Pons (tissue), 1 donor: ENCODE measurements around the gene TMEM135.
"Not testable (repeated sequence)": the region's sequence is repeated elsewhere in the genome, so short reads cannot be mapped to it uniquely, and the experiment has no call there.

Experiments used
- DNase-seq: peaks from one replicate; pipeline ENCODE4 v3.0.0-alpha.2; 2016; ENCODE audit warnings: low spot score

Gene TMEM135

DNA sequence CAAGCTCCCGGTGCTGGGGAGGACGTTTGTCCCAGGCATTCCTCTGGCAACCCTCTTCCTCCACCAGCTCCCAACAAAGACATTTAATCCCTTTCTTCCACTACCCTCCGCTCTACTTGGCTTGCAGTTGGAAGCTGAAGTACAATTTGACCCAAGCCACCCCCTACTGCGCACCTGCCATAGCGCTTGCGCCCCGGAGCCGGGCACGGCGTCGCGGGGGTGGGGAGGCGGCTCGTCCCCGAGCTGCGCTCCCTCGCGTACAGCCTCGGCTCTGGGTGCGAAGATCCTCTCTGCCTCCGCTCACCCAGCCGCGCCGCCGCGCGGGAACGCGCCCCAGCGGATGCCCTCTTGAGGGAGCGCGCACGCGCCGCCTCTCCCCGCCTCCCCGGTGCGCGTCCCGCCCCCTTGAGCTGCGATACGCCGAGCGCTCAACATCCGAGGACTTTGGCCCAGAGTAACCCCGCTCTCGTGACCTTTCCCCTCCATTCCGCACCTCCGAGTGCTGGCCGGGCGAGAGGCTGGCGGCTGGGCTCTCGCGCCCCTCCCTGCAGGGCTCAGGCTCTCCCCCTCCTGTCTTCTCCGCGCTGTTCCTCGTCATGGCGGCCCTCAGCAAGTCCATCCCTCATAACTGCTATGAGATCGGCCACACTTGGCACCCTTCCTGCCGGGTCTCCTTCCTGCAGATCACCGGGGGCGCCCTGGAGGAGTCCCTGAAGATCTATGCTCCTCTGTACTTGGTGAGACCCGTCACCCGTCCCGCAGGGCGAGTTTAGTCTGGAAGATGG lies at the start of gene TMEM135:
Gene TMEM135, plus strand, starts transcription at position 485 of the 785 bp plus-strand sequence. Its CDS starts 112 bp downstream, at position 597.
- DNase-seq = peak; percentile 92

DNA sequence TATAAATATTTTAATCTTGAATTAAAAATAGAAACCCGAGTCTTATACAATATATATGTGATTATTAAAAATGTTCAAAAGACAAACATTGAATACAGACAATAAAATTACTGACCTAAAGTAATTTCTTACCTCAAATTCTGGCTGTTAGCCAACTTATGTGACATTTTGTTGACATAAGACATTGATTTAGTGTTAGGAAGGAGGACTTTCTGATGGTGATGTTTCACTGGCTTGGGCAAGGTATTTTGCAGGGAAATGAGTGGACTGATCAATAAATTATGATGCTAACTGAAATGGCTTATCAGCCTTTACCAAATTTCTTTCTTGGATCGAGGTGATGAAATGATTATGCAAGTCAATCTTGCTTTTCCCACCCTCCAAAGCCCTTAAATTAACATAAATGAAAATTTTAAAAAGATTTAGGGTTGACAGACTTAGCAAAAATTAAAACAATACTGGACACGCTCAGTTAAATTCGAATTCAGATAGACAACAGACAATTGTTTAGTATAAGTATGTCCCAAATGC lies 49.3 kb upstream of the TMEM135 start:
- DNase-seq = no peak

DNA sequence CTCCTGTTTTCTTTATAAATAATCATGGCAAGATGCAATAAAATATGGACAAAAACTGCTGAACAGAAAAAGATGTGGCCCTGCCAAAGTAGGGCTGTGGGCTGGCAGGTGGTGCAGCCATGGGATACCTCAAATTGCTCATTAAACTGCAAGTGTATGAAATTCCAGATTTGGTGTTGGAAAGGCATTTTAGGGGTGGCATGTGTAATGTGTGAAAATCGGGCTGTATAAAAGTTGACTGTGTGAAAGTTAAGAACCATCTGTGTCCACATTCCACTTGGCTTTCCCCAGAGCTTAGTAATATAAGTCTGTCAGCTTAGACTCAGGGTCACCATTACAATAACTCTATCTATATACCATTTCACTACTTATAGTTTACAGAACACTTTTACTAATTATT lies 47.7 kb upstream of the TMEM135 start:
- no peak for DNase-seq

DNA sequence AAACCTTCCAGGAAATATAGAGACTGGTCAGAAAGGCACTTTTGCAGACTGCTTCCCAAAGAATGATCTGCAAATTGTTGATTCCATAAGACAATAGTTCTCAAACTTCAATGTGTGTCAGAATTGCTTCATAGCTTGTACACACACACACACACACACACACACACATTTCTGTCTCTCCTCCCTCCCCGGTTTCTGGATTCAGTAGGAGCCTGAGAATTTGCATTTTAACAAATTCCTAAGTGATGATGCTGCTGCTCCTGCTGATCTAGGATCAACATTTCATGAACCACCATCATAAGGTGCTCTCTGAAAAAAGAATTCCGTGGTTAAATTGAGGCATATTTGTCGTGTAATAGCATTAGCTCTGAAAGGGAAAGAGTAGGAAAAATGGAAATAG lies 47.2 kb upstream of the TMEM135 start:
- no peak for DNase-seq

DNA sequence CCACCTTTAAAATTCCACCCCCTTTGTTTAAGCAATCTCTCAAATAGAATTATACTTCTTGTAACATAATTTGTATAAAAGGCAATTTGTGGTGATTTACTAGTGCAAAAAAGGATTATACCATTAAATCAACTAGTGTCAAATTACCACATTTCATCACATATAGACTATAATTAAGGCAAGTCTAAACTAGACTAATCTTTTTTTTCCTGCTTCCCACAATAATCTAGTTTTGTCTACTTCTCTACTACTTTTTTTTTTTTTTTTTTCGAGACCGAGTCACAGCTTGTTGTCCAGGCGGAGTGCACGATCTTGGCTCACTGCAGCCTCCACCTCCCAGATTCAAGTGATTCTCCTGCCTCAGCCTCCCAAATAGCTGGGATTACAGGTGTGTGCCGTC lies 46.4 kb upstream of the TMEM135 start:
- no peak for DNase-seq

DNA sequence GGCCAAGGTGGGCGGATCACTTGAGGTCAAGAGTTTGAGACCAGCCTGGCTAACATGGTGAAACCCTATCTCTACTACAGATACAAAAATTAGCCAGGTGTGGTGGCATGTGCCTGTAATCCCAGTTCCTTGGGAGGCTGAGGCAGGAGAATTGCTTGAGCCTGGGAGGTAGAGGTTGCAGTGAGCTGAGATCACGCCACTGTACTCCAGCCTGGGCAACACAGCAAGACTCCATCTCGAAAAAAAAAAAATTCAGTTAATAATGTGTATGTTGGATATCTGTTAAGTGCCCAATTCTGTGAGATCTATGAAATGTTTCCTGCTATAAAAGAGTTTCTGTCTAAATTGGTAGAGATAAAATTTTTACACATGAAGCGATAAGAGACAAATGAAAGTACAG lies 45.4 kb upstream of the TMEM135 start:
- DNase-seq = not testable (repeated sequence)

DNA sequence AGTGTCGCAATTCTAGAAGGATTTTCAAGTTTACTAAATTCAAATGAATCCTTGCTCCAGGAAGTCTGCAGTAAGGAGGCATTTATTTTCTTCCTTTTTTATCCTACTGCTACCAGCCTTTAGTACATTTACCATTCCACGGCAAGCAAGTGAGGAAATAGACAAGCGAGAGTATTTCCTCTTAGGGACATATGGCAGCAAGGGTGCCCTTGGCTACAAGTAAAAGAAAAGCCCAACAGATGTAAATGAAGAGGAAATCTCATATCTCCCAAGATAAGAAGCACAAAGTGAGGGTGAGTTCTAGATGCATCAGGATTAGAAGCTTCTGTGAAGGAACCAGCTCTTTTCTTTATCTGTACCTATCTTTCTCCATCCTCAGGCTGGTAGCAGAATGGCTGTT lies 44.7 kb upstream of the TMEM135 start:
- no peak for DNase-seq

DNA sequence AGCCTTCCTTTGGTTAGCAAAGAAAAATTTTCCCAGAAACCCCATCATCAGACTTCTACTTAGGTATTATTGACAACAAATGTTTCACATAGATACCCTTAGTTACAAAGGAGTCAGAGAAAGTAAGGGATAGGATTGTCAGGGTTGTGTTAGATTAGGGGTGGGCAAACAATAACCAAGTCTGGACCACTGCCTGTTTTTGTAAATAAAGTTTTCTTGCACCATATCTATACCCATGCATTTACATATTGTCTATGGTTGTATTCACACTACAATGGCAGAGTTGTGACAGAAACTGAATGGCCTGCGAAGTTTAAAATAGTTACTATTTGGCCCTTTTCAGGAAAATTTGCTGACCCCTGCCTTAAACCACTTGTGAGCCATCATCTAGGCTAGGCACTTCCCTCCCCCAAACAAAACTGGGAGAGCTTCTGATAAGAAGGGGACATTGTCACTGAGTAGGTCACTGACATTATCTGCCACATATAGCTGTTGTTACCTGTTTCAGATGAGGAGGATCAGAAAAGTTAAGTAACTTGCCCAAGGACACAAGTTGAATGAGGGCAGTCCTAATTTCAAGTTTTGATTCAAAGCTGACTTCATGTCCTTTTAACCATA lies 40.7 kb upstream of the TMEM135 start:
- DNase-seq = no peak

DNA sequence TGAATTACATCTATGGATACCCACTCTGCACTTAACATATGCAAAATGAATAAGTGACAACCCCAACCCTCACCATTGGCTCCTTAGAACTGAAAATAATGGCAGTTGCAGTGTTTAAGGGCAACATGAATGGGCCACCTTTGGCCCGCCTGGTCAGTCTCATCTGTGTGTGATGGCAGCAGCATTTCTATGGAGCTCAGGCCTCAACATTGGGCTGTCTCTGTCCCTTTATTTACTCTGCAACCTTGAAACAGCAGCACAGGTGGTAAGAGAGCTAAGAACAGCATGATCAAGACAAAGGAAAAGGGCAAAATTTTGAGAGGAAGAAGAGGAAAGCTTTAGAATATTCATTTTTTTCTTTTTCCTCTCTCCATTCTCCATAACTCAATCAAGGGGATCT lies 38.3 kb upstream of the TMEM135 start:
- no peak for DNase-seq

DNA sequence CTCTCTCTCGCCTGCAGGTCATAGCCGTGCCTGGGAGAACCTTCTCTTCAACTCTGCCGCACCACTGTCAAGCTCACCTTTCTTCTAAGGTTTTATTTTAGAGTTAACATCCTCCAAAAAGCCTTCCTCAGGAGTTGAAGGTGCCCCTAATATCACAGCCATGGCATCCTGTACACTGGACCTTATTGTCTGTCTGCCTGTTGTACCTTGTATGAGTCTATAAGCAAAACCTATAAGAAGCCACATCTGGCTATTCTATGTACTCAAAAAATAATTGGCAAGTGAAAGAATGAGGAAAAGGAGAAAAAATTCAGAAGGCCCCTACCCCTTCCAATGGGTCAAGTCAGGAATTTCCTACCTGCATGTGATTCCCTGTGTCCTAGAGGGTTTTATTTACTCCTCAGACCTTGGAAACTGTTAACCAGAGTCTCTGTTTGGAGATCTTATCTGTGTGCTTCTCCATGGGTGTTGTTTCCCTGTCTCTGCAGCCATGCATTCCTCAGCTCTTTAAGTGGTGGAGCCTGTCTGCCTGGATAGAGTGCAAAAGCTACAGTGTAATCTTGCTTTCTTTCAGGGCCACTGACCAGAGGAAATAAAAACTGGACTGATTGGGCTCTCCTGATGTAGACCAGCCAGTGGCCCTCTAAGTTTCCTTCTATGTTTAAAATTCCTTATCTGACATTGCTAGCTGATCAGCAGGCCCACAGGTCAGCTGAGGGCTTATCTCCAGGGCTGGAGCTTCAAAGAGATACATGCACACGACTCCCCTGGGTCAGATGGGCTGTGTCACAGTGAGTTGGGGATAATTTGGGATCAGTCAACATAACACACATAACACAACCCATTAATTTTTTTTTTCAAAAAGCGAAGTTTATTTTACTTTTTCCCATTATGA lies 37.6 kb upstream of the TMEM135 start:
- DNase-seq = no peak

DNA sequence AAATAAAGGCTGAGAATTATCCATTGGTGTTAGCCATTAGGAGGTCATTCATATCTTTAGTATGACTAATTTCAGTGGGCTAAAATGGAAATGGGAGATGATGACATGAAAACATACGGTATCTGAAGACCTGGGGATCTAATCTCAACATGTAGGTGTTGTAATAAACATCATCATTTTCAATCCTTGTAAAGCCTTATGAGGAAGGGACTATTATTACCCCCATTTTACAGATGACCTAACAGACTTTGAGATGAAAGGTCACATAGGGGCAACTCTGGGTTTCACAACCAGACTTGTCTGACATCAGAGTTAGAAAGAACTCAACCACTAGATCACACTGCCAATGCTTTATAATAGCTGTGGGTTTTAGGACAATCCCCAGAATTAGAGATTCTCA lies 34.8 kb upstream of the TMEM135 start:
- DNase-seq = no peak

DNA sequence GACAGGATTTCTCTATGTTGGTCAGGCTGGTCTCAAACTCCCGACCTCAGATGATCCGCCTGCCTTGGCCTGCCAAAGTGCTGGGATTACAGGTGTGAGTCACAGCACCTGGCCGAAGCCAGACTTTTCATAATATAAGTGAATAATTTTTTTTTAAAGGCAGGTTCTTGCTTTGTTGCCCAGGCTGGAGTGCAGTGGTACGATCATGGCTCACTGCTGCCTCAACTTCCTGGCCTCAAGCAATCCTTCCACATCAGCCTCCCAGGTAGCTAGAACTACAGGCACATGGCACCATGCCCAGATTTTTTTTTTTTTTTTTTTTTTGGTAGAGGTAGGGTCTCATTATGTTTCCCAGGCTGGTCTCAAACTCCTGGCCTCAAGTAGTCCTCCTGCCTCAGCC lies 33.5 kb upstream of the TMEM135 start:
- not testable (repeated sequence) for DNase-seq

DNA sequence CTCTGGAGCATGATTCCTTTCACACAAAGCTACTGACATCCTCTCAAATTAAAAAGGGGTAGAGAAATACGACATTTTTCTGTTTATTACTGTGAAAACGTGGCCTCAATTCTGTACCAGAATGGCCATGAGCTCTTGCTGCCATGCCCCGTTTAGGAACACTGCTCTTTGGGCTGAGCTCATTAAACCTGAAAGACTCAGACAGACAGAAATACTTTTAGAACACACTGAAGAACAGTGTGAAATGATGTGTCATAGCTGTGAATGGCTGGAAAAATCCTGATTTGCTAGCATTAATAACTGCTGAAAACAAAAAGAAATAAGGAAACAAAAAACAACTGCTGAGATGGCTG lies 32.2 kb upstream of the TMEM135 start:
- DNase-seq = no peak

DNA sequence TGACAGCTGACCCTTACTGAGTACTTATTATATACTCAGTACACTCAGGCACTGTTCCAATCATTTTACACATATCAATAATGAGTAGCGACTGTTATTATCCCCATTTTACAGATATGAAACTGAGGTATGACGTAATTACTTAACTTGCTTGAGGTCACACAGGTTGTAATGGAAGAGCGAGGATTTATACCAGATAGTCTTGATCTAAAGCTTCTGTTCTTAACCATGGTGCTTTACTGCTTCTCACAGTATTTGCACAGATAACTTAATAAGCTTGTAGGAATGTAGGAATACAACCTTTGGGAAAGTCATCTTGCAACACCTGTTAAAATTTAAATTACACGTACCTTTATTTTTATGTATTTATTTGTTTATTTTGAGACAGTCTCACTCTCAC lies 31.7 kb upstream of the TMEM135 start:
- DNase-seq = no peak

DNA sequence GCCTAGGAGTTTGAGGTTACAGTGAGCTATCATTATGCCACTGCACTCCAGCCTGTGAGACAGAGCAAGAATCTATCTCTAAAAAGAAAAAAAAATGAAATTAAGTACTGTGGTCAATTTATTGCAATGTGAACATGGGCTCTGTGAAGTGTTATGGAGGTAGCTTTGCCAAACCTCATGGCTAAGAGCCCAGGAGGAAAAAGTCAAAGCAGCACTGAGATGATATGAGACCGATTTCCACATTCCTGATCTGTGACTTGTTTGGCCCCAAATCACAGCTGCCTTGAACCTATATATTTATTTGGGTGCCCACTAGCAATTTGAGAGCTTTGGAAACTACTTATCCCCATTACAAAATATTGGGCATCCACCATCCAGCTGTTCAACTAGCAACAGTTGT lies 29.8 kb upstream of the TMEM135 start:
- DNase-seq = no peak

DNA sequence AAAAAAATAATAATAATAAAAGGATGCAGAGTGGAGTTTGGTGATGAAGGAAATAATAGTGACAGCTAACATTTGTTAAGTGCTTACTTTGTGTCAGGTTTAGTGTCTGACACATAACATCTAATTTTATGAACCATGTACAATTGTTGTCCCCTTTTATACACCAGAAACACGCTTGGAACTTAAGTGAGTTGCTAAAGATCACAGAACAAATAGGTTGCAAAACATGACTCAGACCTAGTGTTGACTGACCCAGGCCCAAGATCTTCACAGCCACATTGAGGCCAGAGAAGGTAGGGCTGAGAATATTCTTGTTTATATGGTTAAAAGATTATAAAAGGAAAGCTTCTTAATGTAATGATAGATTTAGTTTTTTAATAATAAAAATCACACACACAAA lies 25.6 kb upstream of the TMEM135 start:
- no peak for DNase-seq

DNA sequence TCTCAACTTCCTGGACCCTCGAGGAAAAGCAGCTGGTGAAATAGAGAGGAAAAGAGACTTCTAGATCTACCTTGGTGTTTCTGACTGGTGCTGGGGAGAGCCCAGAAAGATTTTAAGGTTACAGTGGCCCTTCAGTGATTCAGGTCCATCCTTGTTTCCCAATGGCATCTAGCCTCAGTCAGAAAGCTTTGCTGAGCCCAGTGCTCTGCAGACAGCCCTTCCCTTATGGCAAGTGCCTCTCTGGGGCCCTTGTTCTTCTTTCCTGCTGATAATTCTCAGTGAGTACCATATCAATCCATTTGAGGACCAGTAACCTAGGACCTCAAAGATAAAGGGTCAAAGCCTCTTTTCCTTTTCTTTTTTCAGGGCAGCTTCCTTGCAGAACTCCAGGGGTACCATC lies 25.1 kb upstream of the TMEM135 start:
- no peak for DNase-seq

DNA sequence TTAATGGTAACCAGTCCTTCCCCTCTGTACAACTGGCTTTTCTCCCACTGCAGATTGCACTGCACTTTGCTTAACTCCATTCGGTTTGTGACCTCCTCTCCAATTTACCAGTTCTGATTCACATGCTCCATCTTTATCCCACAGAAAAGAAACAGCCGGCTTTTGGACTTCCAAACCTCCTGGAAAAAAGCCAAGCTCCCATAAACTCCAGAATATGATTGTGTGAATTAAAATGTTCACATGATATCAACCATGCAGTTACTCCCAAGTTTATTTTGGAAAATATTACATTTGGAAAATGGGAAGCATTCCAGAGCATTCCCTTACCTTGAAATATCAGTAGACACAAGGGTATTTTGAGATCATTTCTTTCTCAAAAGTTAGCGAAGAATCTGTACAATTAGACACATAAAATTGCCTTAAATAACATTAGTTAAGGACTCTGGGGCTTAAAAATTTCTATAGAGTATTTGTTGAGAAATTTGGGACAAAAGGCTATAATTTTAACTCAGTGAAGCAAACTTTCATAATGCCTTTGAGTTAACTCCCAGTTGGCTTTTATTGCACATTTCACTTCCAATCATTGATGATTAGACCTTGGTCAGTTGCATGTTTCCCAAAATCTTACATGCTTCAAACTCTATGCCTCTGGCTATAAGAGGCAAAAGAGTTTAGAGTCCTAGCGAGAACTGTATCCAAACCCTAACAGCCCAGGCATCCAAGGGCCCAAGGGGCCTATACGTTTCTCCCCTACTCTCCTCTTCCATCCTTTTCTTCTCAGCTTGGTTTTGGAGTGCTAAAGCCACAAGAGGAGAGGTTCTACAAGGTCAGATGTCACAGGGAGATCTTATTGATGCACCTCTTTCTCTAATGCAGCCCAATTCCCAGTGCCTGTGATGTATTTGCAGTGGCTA lies 23.6 kb upstream of the TMEM135 start:
- DNase-seq = no peak

DNA sequence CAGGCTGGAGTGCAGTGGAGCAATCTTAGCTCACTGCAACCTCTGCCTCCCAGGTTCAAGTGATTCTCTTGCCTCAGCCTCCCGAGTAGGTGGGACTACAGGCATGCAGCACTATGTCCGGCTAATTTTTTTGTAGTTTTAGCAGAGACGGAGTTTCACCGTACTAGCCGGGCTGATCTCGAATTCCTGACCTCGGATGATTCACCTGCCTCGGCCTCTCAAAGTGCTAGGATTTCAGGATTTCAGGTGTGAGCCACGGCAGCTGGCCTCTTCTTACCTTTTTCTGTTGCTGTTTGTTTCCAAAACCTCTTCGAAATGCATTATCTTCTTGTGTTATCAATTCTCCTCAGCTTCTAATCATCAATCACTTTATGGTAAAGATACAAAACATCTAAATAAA lies 22.1 kb upstream of the TMEM135 start:
- DNase-seq = no peak

DNA sequence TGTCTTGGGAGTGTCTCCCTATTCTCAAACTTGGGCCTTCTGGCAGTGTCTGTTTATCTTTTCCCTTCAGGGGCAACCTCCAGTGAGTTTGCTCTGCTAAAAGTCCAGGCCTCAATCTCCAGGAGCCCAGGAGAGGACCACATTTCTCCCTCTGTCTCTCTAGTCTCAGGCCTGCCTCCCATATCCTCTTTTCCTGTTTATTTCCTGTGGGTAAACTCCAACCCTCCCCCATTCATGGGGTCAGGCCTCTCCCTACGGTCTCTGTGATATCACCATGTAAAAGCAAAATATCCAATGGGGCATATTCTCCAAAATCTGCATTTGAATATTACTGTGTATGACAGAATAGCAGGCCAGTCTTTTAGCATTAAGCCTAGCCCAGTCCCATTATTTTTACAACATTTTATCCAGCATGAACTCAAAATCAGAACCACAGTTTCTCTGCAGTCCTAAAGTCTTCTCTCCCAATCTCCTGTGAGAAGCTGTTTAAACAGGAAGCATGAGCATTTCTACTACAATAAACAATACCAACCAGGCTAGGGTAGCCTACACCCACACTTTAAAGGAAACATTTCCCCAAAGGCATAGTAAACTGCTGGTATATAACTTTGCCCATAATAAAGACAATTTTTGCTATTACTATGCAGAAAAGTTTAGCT lies 18.0 kb upstream of the TMEM135 start:
- no peak for DNase-seq

DNA sequence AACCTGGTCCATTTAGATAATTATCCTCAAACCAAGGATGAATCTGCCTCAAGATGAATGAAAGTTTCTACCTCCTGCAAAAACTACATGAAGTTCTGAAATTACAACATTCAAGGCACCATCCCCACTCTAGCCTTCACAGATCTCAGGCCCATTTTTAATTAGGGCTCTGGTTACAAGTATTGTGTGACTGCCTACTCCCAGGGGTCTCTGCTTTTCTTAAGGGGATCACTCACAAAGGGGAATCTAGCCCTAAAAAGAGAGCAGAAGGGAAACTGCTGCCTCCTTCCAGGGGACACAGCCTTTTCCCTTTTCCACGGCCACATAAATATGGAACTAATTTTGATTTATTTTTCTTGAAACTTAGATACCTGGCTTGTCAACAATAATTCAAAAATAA lies 17.4 kb upstream of the TMEM135 start:
- no peak for DNase-seq
